Ascending aorta (tissue), 2 donors: ENCODE data around the gene LSM3. TPM values are rescaled to one million over a fixed set of nuclear protein-coding genes. Genes with fewer than 3 reads are reported as not detected.

Experiments used
- DNase-seq, 2 donors: peaks; one replicate each; pipeline ENCODE4 v3.0.0-alpha.2; 2019; ENCODE audit warnings: low spot score in 2 of 2
- H3K27ac ChIP-seq, 2 donors: fragments of 200-600 bp; sonication (generic); one replicate each; pipeline ENCODE4 v1.5.1; 2016 to 2017; ENCODE audit warnings: mild to moderate bottlenecking in 1 of 2
- H3K27me3 ChIP-seq: fragments of 200-600 bp; sonication (generic); one replicate; pipeline ENCODE4 v1.5.1; 2017
- H3K36me3 ChIP-seq, 2 donors: fragments of 200-600 bp; sonication (generic); one replicate each; pipeline ENCODE4 v1.5.1; 2016
- H3K4me1 ChIP-seq, 2 donors: fragments of 200-600 bp; sonication (generic); one replicate each; pipeline ENCODE4 v1.5.1; 2016 to 2017; ENCODE audit warnings: mild to moderate bottlenecking in 1 of 2
- H3K4me3 ChIP-seq, 2 donors: fragments of 200-600 bp; sonication (generic); one replicate each; pipeline ENCODE4 v1.5.1; 2016 to 2017; ENCODE audit warnings: mild to moderate bottlenecking in 1 of 2
- H3K9me3 ChIP-seq, 2 donors: fragments of 200-600 bp; sonication (generic); one replicate each; pipeline ENCODE4 v1.5.1; 2016
- CTCF ChIP-seq, 3 experiments: fragments of 200-600 bp in 2 of 3; fragments of 450-650 bp in 1 of 3; sonication (generic) in 2 of 3; IDR thresholded peaks; one replicate each; pipeline ENCODE4 v1.5.1; 2016 to 2019; ENCODE audit warnings: antibody characterized with exemption in 3 of 3, mild to moderate bottlenecking in 1 of 3, moderate library complexity in 1 of 3
- intact Hi-C: fragments of 100-400 bp; cut with DNase I; formaldehyde crosslinking; loops from one replicate; pipeline ENCODE4 v1.15.1; 2023
- total RNA-seq: library from RNA; depleted of rRNA; stranded (reverse); fragments of >200 nt; gene quantifications from one replicate; pipeline ENCODE4 v1.1.0, GENCODE V29; 2016

The LSM3 gene
- total RNA-seq, 1 donor from 2014 or later: 3.9 TPM

- Histone ChIP-seq H3K4me1 (peaks cover 31 to 48% of the 10 kb centered on the region in 2 donors), H3K36me3 (peaks cover 28 to 53% of the 10 kb centered on the region in 2 donors), H3K27ac (peak overlapping the region; percentile 89 to 91), H3K27me3 (no peaks in the 10 kb centered on the region), H3K9me3 (no peaks in the 10 kb centered on the region), H3K4me3 (no peak overlapping the region)
- no peak for TF ChIP-seq CTCF (IDR thresholded peaks at IDR 0.05)
- intact Hi-C loops: loop anchor here (10.0 kb wide), 1 partner anchor 258 kb away; the partner anchor contains the start of gene SLC6A6
- peak in 1 of 2 donors; percentile 62 for DNase-seq
Observed at GRCh38 chr3:14146381-14147065, 32.1 kb upstream of the LSM3 start.

GRCh38 chr3:14147066-14147435, 31.6 kb upstream of the LSM3 start:
- Histone ChIP-seq H3K4me1 (peaks cover 28 to 43% of the 10 kb centered on the region in 2 donors), H3K36me3 (peaks cover 28 to 53% of the 10 kb centered on the region in 2 donors), H3K4me3 (no peak overlapping the region), H3K9me3 (no peaks in the 10 kb centered on the region), H3K27ac (peak overlapping the region; percentile 89 to 91), H3K27me3 (no peaks in the 10 kb centered on the region)
- no peak for TF ChIP-seq CTCF (IDR thresholded peaks at IDR 0.05)
- DNase-seq: peak in 1 of 2 donors; percentile 60
- intact Hi-C loops: loop anchor here (10.0 kb wide), 1 partner anchor 258 kb away; the partner anchor contains the start of gene SLC6A6

GRCh38 chr3:14147617-14148016, 31.0 kb upstream of the LSM3 start:
- TF ChIP-seq CTCF (IDR thresholded peaks at IDR 0.05): no peak
- H3K4me3 ChIP-seq: no peak overlapping the region
- intact Hi-C loops: loop anchor here (10.0 kb wide), 1 partner anchor 257 kb away; the partner anchor contains the start of gene SLC6A6
- DNase-seq: peak in 1 of 2 donors; percentile 55
- peaks cover 26 to 37% of the 10 kb centered on the region in 2 donors for H3K4me1 ChIP-seq
- H3K27me3 ChIP-seq: no peaks in the 10 kb centered on the region
- H3K27ac ChIP-seq: peak overlapping the region; percentile 89 to 91
- peaks cover 31 to 56% of the 10 kb centered on the region in 2 donors for H3K36me3 ChIP-seq
- no peaks in the 10 kb centered on the region for H3K9me3 ChIP-seq

- no peaks in the 10 kb centered on the region for H3K27me3 ChIP-seq
- peak overlapping the region; percentile 89 to 91 for H3K27ac ChIP-seq
- intact Hi-C loops: loop anchor here (10.0 kb wide), 1 partner anchor 256 kb away; the partner anchor contains the start of gene SLC6A6
- peaks cover 33 to 62% of the 10 kb centered on the region in 2 donors for H3K36me3 ChIP-seq
- no peak for TF ChIP-seq CTCF (IDR thresholded peaks at IDR 0.05)
- peaks cover 26 to 30% of the 10 kb centered on the region in 2 donors for H3K4me1 ChIP-seq
- H3K4me3 ChIP-seq: no peak overlapping the region
- H3K9me3 ChIP-seq: no peaks in the 10 kb centered on the region
- DNase-seq: no peak
Observed at GRCh38 chr3:14148041-14148985, 30.3 kb upstream of the LSM3 start.

- intact Hi-C loops: no loop called here
- Histone ChIP-seq H3K4me3 (no peak overlapping the region), H3K27ac (peak overlapping the region in 1 of 2 donors; percentile 3), H3K27me3 (no peaks in the 10 kb centered on the region), H3K9me3 (no peaks in the 10 kb centered on the region), H3K4me1 (peaks cover 17 to 18% of the 10 kb centered on the region in 2 donors), H3K36me3 (peaks cover 42 to 71% of the 10 kb centered on the region in 2 donors)
- DNase-seq: no peak
- no peak for TF ChIP-seq CTCF (IDR thresholded peaks at IDR 0.05)
Observed at GRCh38 chr3:14150078-14150477, 28.5 kb upstream of the LSM3 start.
